ENCODE results near the gene THSD7A. TPM values are rescaled to one million over a fixed set of nuclear protein-coding genes. Genes with fewer than 3 reads are reported as not detected.

THSD7A gene
- total RNA-seq, 1 experiment from 2014 or later = 0.68 TPM

- TF ChIP-seq ZNF532 (CRISPR knock-in tag; IDR thresholded peaks at IDR 0.05; ENCODE audit: borderline replicate concordance) (no peak), AFF4 (CRISPR knock-in tag; IDR thresholded peaks at IDR 0.05; ENCODE audit: borderline replicate concordance) (no peak), ZNF317 (CRISPR knock-in tag; IDR thresholded peaks at IDR 0.05; ENCODE audit: borderline replicate concordance, low read depth) (no peak), HMGXB4 (CRISPR knock-in tag; IDR thresholded peaks at IDR 0.05) (no peak), ATF1 (CRISPR knock-in tag; IDR thresholded peaks at IDR 0.05) (no peak), ESRRA (CRISPR knock-in tag; IDR thresholded peaks at IDR 0.05; ENCODE audit: borderline replicate concordance) (no peak), GABPB1 (CRISPR knock-in tag; IDR thresholded peaks at IDR 0.05) (no peak)
Measured at GRCh38 chr7:11751807-11752389, 80.1 kb downstream of the THSD7A start (continued).

- Mint-ChIP-seq H3K4me3 (no peak overlapping the region), H3K4me1 (no peaks in the 10 kb centered on the region), H3K27me3 (ENCODE audit: low read depth) (no peaks in the 10 kb centered on the region), H3K27ac (no peak overlapping the region), H3K9me3 (no peaks in the 10 kb centered on the region), H3K36me3 (no peaks in the 10 kb centered on the region)
- CTCF ChIA-PET = no interaction called here
- POLR2A ChIA-PET = no interaction called here
- TF ChIP-seq CREB1 (CRISPR knock-in tag; IDR thresholded peaks at IDR 0.05) (no peak), ZNF281 (CRISPR knock-in tag; IDR thresholded peaks at IDR 0.05) (no peak), RELA (CRISPR knock-in tag; IDR thresholded peaks at IDR 0.05; ENCODE audit: borderline replicate concordance) (no peak), MXD4 (CRISPR knock-in tag; IDR thresholded peaks at IDR 0.05; ENCODE audit: borderline replicate concordance) (no peak), NFE2L1 (CRISPR knock-in tag; IDR thresholded peaks at IDR 0.05) (no peak)
- ATAC-seq (no peak), DNase-seq (ENCODE audit: low spot score) (no peak)
Measured at GRCh38 chr7:11751315-11751714, 80.7 kb downstream of the THSD7A start.
